Tibial nerve (tissue), 4 donors: Measurements from ENCODE around the gene PKP4. TPM values are rescaled to one million over a fixed set of nuclear protein-coding genes. Genes with fewer than 3 reads are reported as not detected.
A peak's percentile ranks its signal among the peaks of the same experiment; 100 is the strongest.

Source experiments
- DNase-seq, 2 donors: peaks; one replicate each; pipeline ENCODE4 v3.0.0-alpha.2; 2019; ENCODE audit warnings: low spot score in 2 of 2
- H3K27ac ChIP-seq, 4 donors: fragments of 200-600 bp; sonication (generic) in 3 of 4; one replicate each; pipeline ENCODE4 v1.5.1; 2017 to 2019; ENCODE audit warnings: mild to moderate bottlenecking in 1 of 4
- H3K27me3 ChIP-seq, 2 donors: fragments of 200-600 bp; sonication (generic) in 1 of 2; one replicate each; pipeline versions ENCODE4 v1.5.1 to v1.6.0; 2017 to 2019
- H3K36me3 ChIP-seq, 3 donors: fragments of 200-600 bp; sonication (generic); one replicate each; pipeline ENCODE4 v1.5.1; 2018 to 2019
- H3K4me1 ChIP-seq, 4 donors: fragments of 200-600 bp; sonication (generic) in 3 of 4; one replicate each; pipeline ENCODE4 v1.5.1; 2017 to 2019
- H3K4me3 ChIP-seq, 4 donors: fragments of 200-600 bp; sonication (generic) in 3 of 4; one replicate each; pipeline ENCODE4 v1.5.1; 2017 to 2019; ENCODE audit warnings: mild to moderate bottlenecking in 1 of 4, moderate library complexity in 1 of 4
- H3K9me3 ChIP-seq, 4 donors: fragments of 200-600 bp; sonication (generic) in 3 of 4; one replicate each; pipeline ENCODE4 v1.5.1; 2017 to 2019
- CTCF ChIP-seq, 5 experiments: fragments of 200-600 bp in 3 of 5; fragments of 450-650 bp in 2 of 5; sonication (generic) in 3 of 5; IDR thresholded peaks; one replicate each; pipeline ENCODE4 v1.5.1; 2016 to 2019; ENCODE audit warnings: antibody characterized with exemption in 5 of 5, mild to moderate bottlenecking in 3 of 5, moderate library complexity in 2 of 5
- EP300 ChIP-seq, 2 donors: sonication (generic); formaldehyde crosslinking; IDR thresholded peaks; one replicate each; pipeline ENCODE4 v1.6.1; 2017; ENCODE audit warnings: antibody characterized with exemption in 2 of 2, mild to moderate bottlenecking in 1 of 2
- POLR2A ChIP-seq, 2 donors: fragments of 450-650 bp; IDR thresholded peaks; one replicate each; pipeline ENCODE4 v1.6.1; 2017; ENCODE audit warnings: antibody characterized with exemption in 2 of 2, mild to moderate bottlenecking in 2 of 2, moderate library complexity in 2 of 2
- WGBS, 2 donors: methylation state at CpG; one replicate each; pipeline ENCODE4 v1.1.5; 2018; 5-methylcytosine and 5-hydroxymethylcytosine counted together
- total RNA-seq, 4 donors: library from RNA; depleted of rRNA; stranded (reverse); fragments of >200 nt; gene quantifications; one replicate each; pipeline ENCODE4 v1.1.0, GENCODE V29; 2016

PKP4 gene
- total RNA-seq, 4 donors from 2014 or later, result 57.8 to 100 (median 92.0) TPM

- TF ChIP-seq EP300 (IDR thresholded peaks at IDR 0.05) (no peak), POLR2A (IDR thresholded peaks at IDR 0.05) (no peak)
Observed at GRCh38 chr2:158507141-158507540, 50.4 kb downstream of the PKP4 start.

GRCh38 chr2:158507679-158508078 lies 50.9 kb downstream of the PKP4 start:
- Histone ChIP-seq H3K4me1 (peaks cover 0 to 33% (median 4%) of the 10 kb centered on the region in 4 donors), H3K27me3 (no peaks in the 10 kb centered on the region), H3K4me3 (no peak overlapping the region), H3K9me3 (no peaks in the 10 kb centered on the region), H3K27ac (no peak overlapping the region), H3K36me3 (no peaks in the 10 kb centered on the region)
- 72 to 74% methylated on average over 2 of the region's 2 CpGs for WGBS, 2 donors
- no peak for DNase-seq
- TF ChIP-seq EP300 (IDR thresholded peaks at IDR 0.05), result no peak
- no peak for TF ChIP-seq POLR2A (IDR thresholded peaks at IDR 0.05)
- no peak for TF ChIP-seq CTCF (IDR thresholded peaks at IDR 0.05)

More at GRCh38 chr2:158507141-158507540, 50.4 kb downstream of the PKP4 start:
- no peak for DNase-seq
- Histone ChIP-seq H3K27me3 (no peaks in the 10 kb centered on the region), H3K4me3 (no peak overlapping the region), H3K27ac (no peak overlapping the region), H3K4me1 (peaks cover 0 to 38% (median 4%) of the 10 kb centered on the region in 4 donors), H3K36me3 (no peaks in the 10 kb centered on the region), H3K9me3 (no peaks in the 10 kb centered on the region)
- 79 to 81% methylated on average over 4 of the region's 4 CpGs for WGBS, 2 donors

- Histone ChIP-seq H3K27me3 (no peaks in the 10 kb centered on the region), H3K4me1 (peaks cover 0 to 25% (median 4%) of the 10 kb centered on the region in 4 donors), H3K36me3 (peaks cover 0 to 8% (median 0%) of the 10 kb centered on the region in 3 donors), H3K9me3 (no peaks in the 10 kb centered on the region), H3K27ac (peak overlapping the region in 2 of 4 donors; percentile 59 to 69), H3K4me3 (no peak overlapping the region)
- DNase-seq, result no peak
- 31 to 41% methylated on average over 2 of the region's 2 CpGs for WGBS, 2 donors
- no peak for TF ChIP-seq POLR2A (IDR thresholded peaks at IDR 0.05)
- TF ChIP-seq CTCF (IDR thresholded peaks at IDR 0.05), result no peak
- no peak for TF ChIP-seq EP300 (IDR thresholded peaks at IDR 0.05)
Observed at GRCh38 chr2:158509928-158510797, 53.4 kb downstream of the PKP4 start.

GRCh38 chr2:158510887-158511286 lies 54.1 kb downstream of the PKP4 start:
- Histone ChIP-seq H3K4me1 (peaks cover 0 to 18% (median 4%) of the 10 kb centered on the region in 4 donors), H3K9me3 (no peaks in the 10 kb centered on the region), H3K27me3 (no peaks in the 10 kb centered on the region), H3K27ac (peak overlapping the region in 2 of 4 donors; percentile 59 to 69), H3K4me3 (no peak overlapping the region), H3K36me3 (peaks cover 0 to 8% (median 0%) of the 10 kb centered on the region in 3 donors)
- DNase-seq, result no peak
- no peak for TF ChIP-seq POLR2A (IDR thresholded peaks at IDR 0.05)
- TF ChIP-seq CTCF (IDR thresholded peaks at IDR 0.05), result no peak
- TF ChIP-seq EP300 (IDR thresholded peaks at IDR 0.05), result no peak
- 92 to 96% methylated on average over 8 of the region's 8 CpGs for WGBS, 2 donors

- H3K4me1 ChIP-seq, result peaks cover 0 to 13% (median 4%) of the 10 kb centered on the region in 4 donors
- peaks cover 0 to 8% (median 0%) of the 10 kb centered on the region in 3 donors for H3K36me3 ChIP-seq
- no peak overlapping the region for H3K27ac ChIP-seq
- H3K4me3 ChIP-seq, result no peak overlapping the region
- H3K9me3 ChIP-seq, result no peaks in the 10 kb centered on the region
- H3K27me3 ChIP-seq, result no peaks in the 10 kb centered on the region
- DNase-seq, result no peak
- no peak for TF ChIP-seq EP300 (IDR thresholded peaks at IDR 0.05)
Observed at GRCh38 chr2:158511706-158512105, 55.0 kb downstream of the PKP4 start.

- peaks cover 0 to 13% (median 4%) of the 10 kb centered on the region in 4 donors for H3K4me1 ChIP-seq
- H3K27ac ChIP-seq, result no peak overlapping the region
- DNase-seq, result no peak
- H3K4me3 ChIP-seq, result no peak overlapping the region
- WGBS, 2 donors, result 79 to 92% methylated on average over 1 of the region's 1 CpG
- H3K36me3 ChIP-seq, result peaks cover 0 to 8% (median 0%) of the 10 kb centered on the region in 3 donors
- H3K27me3 ChIP-seq, result no peaks in the 10 kb centered on the region
- H3K9me3 ChIP-seq, result no peaks in the 10 kb centered on the region
- TF ChIP-seq EP300 (IDR thresholded peaks at IDR 0.05) (no peak), POLR2A (IDR thresholded peaks at IDR 0.05) (no peak), CTCF (IDR thresholded peaks at IDR 0.05) (no peak)
Observed at GRCh38 chr2:158512323-158512722, 55.6 kb downstream of the PKP4 start.
